K562 (cell line): ENCODE measurements around the gene TEX14. TPM values are rescaled to one million over a fixed set of nuclear protein-coding genes. Genes with fewer than 3 reads are reported as not detected.
A peak's percentile ranks its signal among the peaks of the same experiment; 100 is the strongest.

Experiments
- ATAC-seq: fragments of 200-7000 bp; cut with Tn5 transposase; 3 replicates; pipeline ENCODE4 v1.9.1; 2020; ENCODE audit warnings: moderate library complexity
- BruUV-seq: library from RNA; stranded (reverse); fragments of 400-500 nt; replicated peaks from 2 replicates; lab custom pipeline; 2021; lab: Mats Ljungman, UMichigan
- CTCF ChIA-PET: fragments of 300-600 bp; formaldehyde crosslinking; extraction: SDS; loops from one replicate; lab custom pipeline; 2021; ENCODE audit warnings: low intra/inter-chr PET ratio; lab: Yijun Ruan, JAX
- POLR2A ChIA-PET: fragments of 300-600, 350-650 bp; sonication (Branson Sonifier 250); formaldehyde crosslinking; extraction: SDS; loops from one replicate; lab custom pipeline; 2021; ENCODE audit warnings: antibody characterized with exemption, inconsistent platforms; lab: Yijun Ruan, JAX
- DNase-seq, 4 experiments: peaks; one replicate each; pipeline versions ENCODE4 v3.0.0 to v3.0.0-alpha.2; 2011 to 2018; ENCODE audit warnings: low spot score in 3 of 4, mixed read lengths in 3 of 4; ENCODE audit errors: extremely low read depth in 1 of 4
- FAIRE-seq: peaks from 2 replicates; lab custom pipeline; 2011; peaks lifted over from hg19 to GRCh38; lab: Jason Lieb, UNC
- H2AFZ ChIP-seq: 2 replicates; pipeline ENCODE4 v1.6.0; 2011; ENCODE audit warnings: low read depth, low read length, control low read depth, inconsistent platforms
- H3K27ac ChIP-seq: fragments of 200-600 bp; 3 replicates; pipeline ENCODE4 v1.8.0; 2011; ENCODE audit warnings: low read depth, mild to moderate bottlenecking, control low read depth, inconsistent platforms, low read length, moderate library complexity, mixed read lengths; ENCODE audit errors: extremely low read depth
- H3K27me3 ChIP-seq, 2 experiments: fragments of 300-600 bp in 1 of 2; 2 replicates in 1 of 2; 3 replicates in 1 of 2; pipeline versions ENCODE4 v1.6.0 to v1.8.0; 2011; ENCODE audit warnings: inconsistent platforms in 2 of 2, low read length in 2 of 2, mild to moderate bottlenecking in 1 of 2, mixed read lengths in 1 of 2, moderate library complexity in 1 of 2; ENCODE audit not compliant: control insufficient read depth in 2 of 2, insufficient read depth in 2 of 2
- H3K36me3 ChIP-seq: fragments of 300-600 bp; 3 replicates; pipeline ENCODE4 v1.8.0; 2011; ENCODE audit warnings: mild to moderate bottlenecking, low read length, inconsistent platforms; ENCODE audit not compliant: control insufficient read depth, insufficient read depth
- H3K4me1 ChIP-seq, 2 experiments: fragments of 200-600 bp in 1 of 2; replicated peaks in 1 of 2; 2 replicates in 1 of 2; 3 replicates in 1 of 2; pipeline versions ENCODE4 v1.5.1 to v1.8.0; 2011; ENCODE audit warnings: inconsistent platforms in 2 of 2, low read length in 2 of 2, mild to moderate bottlenecking in 1 of 2, mixed read lengths in 1 of 2, moderate library complexity in 1 of 2; ENCODE audit not compliant: control insufficient read depth in 2 of 2, insufficient read depth in 2 of 2
- H3K4me2 ChIP-seq: 2 replicates; pipeline ENCODE4 v1.6.1; 2011; ENCODE audit warnings: low read length, control low read depth, inconsistent platforms, mixed read lengths; ENCODE audit not compliant: insufficient read depth
- H3K4me3 ChIP-seq: fragments of 200-600 bp; sonication (generic), shearing (Covaris generic); 2 replicates; pipeline ENCODE4 v1.5.1; 2016; ENCODE audit warnings: control low read depth, inconsistent platforms
- H3K79me2 ChIP-seq: fragments of 200-600 bp; 3 replicates; pipeline ENCODE4 v1.8.0; 2011; ENCODE audit warnings: low read length, inconsistent platforms; ENCODE audit not compliant: control insufficient read depth, insufficient read depth
- H3K9ac ChIP-seq, 2 experiments: 2 replicates each; pipeline versions ENCODE4 v1.6.0 to v1.6.1; 2011; ENCODE audit warnings: low read depth in 2 of 2, low read length in 2 of 2, control low read depth in 1 of 2, inconsistent platforms in 1 of 2, mild to moderate bottlenecking in 1 of 2, mixed read lengths in 1 of 2; ENCODE audit not compliant: insufficient read depth in 1 of 2
- H3K9me1 ChIP-seq: one replicate; pipeline ENCODE4 v1.6.0; 2011; ENCODE audit warnings: inconsistent platforms, mild to moderate bottlenecking, low read length, moderate library complexity; ENCODE audit not compliant: control insufficient read depth, insufficient read depth
- H3K9me3 ChIP-seq: replicated peaks from 2 replicates; pipeline ENCODE4 v1.5.1; 2011; ENCODE audit warnings: low read depth, low read length, inconsistent platforms; ENCODE audit not compliant: control insufficient read depth, insufficient read depth
- H4K20me1 ChIP-seq: replicated peaks from 2 replicates; pipeline ENCODE4 v1.6.1; 2011; ENCODE audit warnings: low read length, inconsistent platforms, mixed read lengths; ENCODE audit not compliant: control insufficient read depth, insufficient read depth
- BRF1 ChIP-seq: IDR thresholded peaks from 3 replicates; pipeline ENCODE4 v1.6.1; 2011; ENCODE audit warnings: borderline replicate concordance, mild to moderate bottlenecking; ENCODE audit not compliant: insufficient read length; ENCODE audit errors: extremely low read depth
- EGR1 ChIP-seq: fragments of 450-650 bp; conservative IDR thresholded peaks from 2 replicates; pipeline ENCODE4 v1.6.1; 2017; ENCODE audit warnings: mild to moderate bottlenecking
- FOXJ3 ChIP-seq: sonication (generic); formaldehyde crosslinking; IDR thresholded peaks from 2 replicates; pipeline ENCODE4 v1.4.0; 2020; ENCODE audit warnings: mild to moderate bottlenecking, missing genetic modification reagents
- FOXP1 ChIP-seq: sonication (generic); formaldehyde crosslinking; IDR thresholded peaks from 2 replicates; pipeline ENCODE4 v1.8.0; 2022; ENCODE audit warnings: mild to moderate bottlenecking, missing genetic modification reagents
- MEF2D ChIP-seq: conservative IDR thresholded peaks from 2 replicates; pipeline ENCODE4 v1.6.1; 2016; ENCODE audit warnings: low read depth, missing genetic modification characterization, missing compliant biosample characterization
- SRF ChIP-seq, 2 experiments: fragments of 250-450, 450-650 bp in 1 of 2; sonication (Bioruptor Pico) in 1 of 2; sonication (generic) in 1 of 2; formaldehyde crosslinking; IDR thresholded peaks; 2 replicates each; pipeline versions ENCODE4 v1.5.0 to v1.5.1; 2020 to 2022; ENCODE audit warnings: mild to moderate bottlenecking in 1 of 2, missing genetic modification reagents in 1 of 2
- TSHZ1 ChIP-seq: fragments of 250-450 bp; sonication (Bioruptor Pico); IDR thresholded peaks from 2 replicates; pipeline ENCODE4 v1.4.0; 2020; ENCODE audit warnings: mild to moderate bottlenecking, moderate library complexity
- ZNF212 ChIP-seq: fragments of 450-650 bp; formaldehyde crosslinking; IDR thresholded peaks from 2 replicates; pipeline ENCODE4 v1.4.0; 2020; ENCODE audit warnings: mild to moderate bottlenecking
- ZNF239 ChIP-seq: fragments of 250-450 bp; sonication (Bioruptor Pico); IDR thresholded peaks from 2 replicates; pipeline ENCODE4 v1.4.0; 2020; ENCODE audit warnings: mild to moderate bottlenecking
- WGBS: fragments of 100-300 bp; shearing (Covaris generic); methylation state at CpG from one replicate; pipeline ENCODE4 v1.1.6; 2016; ENCODE audit warnings: low coverage, mixed read lengths; ENCODE audit not compliant: insufficient coverage; ENCODE audit errors: missing lambda C conversion rate; 5-methylcytosine and 5-hydroxymethylcytosine counted together
- in situ Hi-C: fragments of 300-500 bp; cut with MboI; formaldehyde crosslinking; loops from 4 replicates; pipeline ENCODE4 v1.15.0; 2018; ENCODE audit warnings: inconsistent platforms, mixed read lengths
- intact Hi-C: fragments of 100-400 bp; cut with micrococcal nuclease; formaldehyde crosslinking; loops from 2 replicates; pipeline ENCODE4 v1.14.2; 2022
- polyA plus RNA-seq, 8 experiments: library from polyadenylated mRNA; depleted of rRNA in 4 of 8; stranded (reverse) in 5 of 8; unstranded in 3 of 8; fragments of >200 nt; fragmentation: Nextera tagmentation in 2 of 8; fragmentation: Illumina TruSeq in 1 of 8; extraction: Ambion mirVana in 2 of 8; extraction: Trizol in 1 of 8; gene quantifications; 2 replicates each; pipeline versions ENCODE4 v1.2.1 to v1.2.3, GENCODE V29; 2011 to 2014; ENCODE audit warnings: inconsistent platforms in 1 of 8, missing spikeins in 1 of 8
- total RNA-seq, 7 experiments: library from RNA; depleted of rRNA in 6 of 7; stranded (reverse); fragments of >200 nt in 6 of 7; fragmentation: Illumina TruSeq in 2 of 7; extraction: Trizol in 2 of 7; gene quantifications; 2 replicates each; pipeline versions ENCODE4 v1.2.1 to v1.2.3, GENCODE V29; 2011 to 2021; ENCODE audit warnings: low replicate concordance in 1 of 7

TEX14 gene
- total and polyA plus RNA-seq, 9 of the 15 experiments (the other 6 are each of a cell fraction or from before 2014, with no cell fraction given): 0.05 to 0.12 (median 0.09) TPM; not detected in 1

GRCh38 chr17:58538811-58539409, 152.9 kb downstream of the TEX14 start:
- ChIA-PET CTCF (interaction anchor here (0.6 kb wide), 1 partner anchor 1018 kb away, joined by 3 read pairs; no protein-coding TSS in a partner anchor), POLR2A (interaction anchor here (0.6 to 1.8 kb wide), 3 partner anchors 29 to 92 kb away, joined by 3 to 10 read pairs (median 4); no protein-coding TSS in a partner anchor)
- TF ChIP-seq ZNF212: no peak
- TF ChIP-seq SRF (CRISPR knock-in tag; IDR thresholded peaks at IDR 0.05): 0 out of 4 replicates have a peak, but pooled peaks of 1 of the 2 experiments have one; percentile 33
- TF ChIP-seq MEF2D (tag): peak; percentile 79
- intact Hi-C loops: no loop called here
- no peaks in the 10 kb centered on the region for H3K9me1 ChIP-seq
- BruUV-seq: no TSS peak
- peaks cover 21 to 46% of the 10 kb centered on the region in 2 experiments; a peak in 4 of 5 replicates for H3K27me3 ChIP-seq
- no peaks in the 10 kb centered on the region for H3K79me2 ChIP-seq
- 0 out of 2 replicates have a peak, but pooled peaks cover 3% of the 10 kb centered on the region for H4K20me1 ChIP-seq
- in situ Hi-C loops: no loop called here
- H3K9ac ChIP-seq: no peak overlapping the region
- no peak for ATAC-seq
- H3K4me3 ChIP-seq: no peak overlapping the region
- no peak overlapping the region; the same call in 1 of the 2 replicates for H3K4me2 ChIP-seq
- no peaks in the 10 kb centered on the region for H3K9me3 ChIP-seq
- no peaks in the 10 kb centered on the region for H3K36me3 ChIP-seq
- no peak for DNase-seq
- no peak overlapping the region for H3K27ac ChIP-seq
- H2AFZ ChIP-seq: no peak overlapping the region
- FAIRE-seq: no peak
- peaks cover 0 to 22% of the 10 kb centered on the region in 2 experiments; a peak in 4 of 5 replicates for H3K4me1 ChIP-seq
- WGBS: 7% methylated on average over 6 of the region's 6 CpGs

GRCh38 chr17:58537266-58537665, 154.6 kb downstream of the TEX14 start:
- 10% methylated on average over 4 of the region's 4 CpGs for WGBS
- Histone ChIP-seq H3K27me3 (peaks cover 7 to 29% of the 10 kb centered on the region in 2 experiments; a peak in 4 of 5 replicates), H3K4me1 (peaks cover 0 to 22% of the 10 kb centered on the region in 2 experiments; a peak in 4 of 5 replicates), H3K4me2 (no peak overlapping the region), H3K4me3 (no peak overlapping the region), H2AFZ (no peak overlapping the region), H3K9me3 (no peaks in the 10 kb centered on the region), H3K79me2 (no peaks in the 10 kb centered on the region), H3K9me1 (no peaks in the 10 kb centered on the region), H3K36me3 (no peaks in the 10 kb centered on the region), H3K9ac (no peak overlapping the region), H3K27ac (no peak overlapping the region), H4K20me1 (0 out of 2 replicates have a peak, but pooled peaks cover 3% of the 10 kb centered on the region)
- no peak for ATAC-seq
- in situ Hi-C loops: no loop called here
- BruUV-seq: no TSS peak
- intact Hi-C loops: no loop called here
- ChIA-PET CTCF (no interaction called here), POLR2A (interaction anchor here (0.9 to 1.2 kb wide), 2 partner anchors 11 to 94 kb away, joined by 4 to 5 read pairs; no protein-coding TSS in a partner anchor)
- no peak for FAIRE-seq
- no peak for DNase-seq
- TF ChIP-seq BRF1 (no peak), EGR1 (peak; percentile 29; the same call in 1 of the 2 replicates), FOXJ3 (no peak), FOXP1 (CRISPR knock-in tag) (no peak), ZNF239 (CRISPR knock-in tag) (no peak), TSHZ1 (no peak)
